CD4-positive, alpha-beta memory T cell (primary cell): ENCODE results near the gene MSH2. TPM values are rescaled to one million over a fixed set of nuclear protein-coding genes. Genes with fewer than 3 reads are reported as not detected.
"Not testable (repeated sequence)": the region's sequence is repeated elsewhere in the genome, so short reads cannot be mapped to it uniquely, and the experiment has no call there.

Source experiments
- CTCF ChIA-PET: fragments of 350-600 bp; sonication (Branson Sonifier 250); formaldehyde crosslinking; loops from one replicate; lab custom pipeline; 2021; ENCODE audit warnings: inconsistent platforms; ENCODE audit not compliant: partially characterized antibody; lab: Charles Lee
- POLR2A ChIA-PET: fragments of 350-600 bp; sonication (Branson Sonifier 250); formaldehyde crosslinking; loops from one replicate; lab custom pipeline; 2021; ENCODE audit not compliant: partially characterized antibody; lab: Charles Lee
- DNase-seq, 5 donors: peaks; one replicate each; pipeline versions ENCODE4 v3.0.0 to v3.0.0-alpha.2; 2020 to 2022; ENCODE audit warnings: mixed read lengths in 1 of 5
- H3K27ac ChIP-seq: one replicate; pipeline ENCODE4 v1.7.0; 2013; ENCODE audit warnings: low read depth, low read length
- H3K27me3 ChIP-seq: 2 replicates; pipeline ENCODE4 v1.7.0; 2013; ENCODE audit warnings: mild to moderate bottlenecking, low read length, moderate library complexity; ENCODE audit not compliant: insufficient read depth
- H3K36me3 ChIP-seq: 2 replicates; pipeline ENCODE4 v1.7.0; 2013; ENCODE audit warnings: mild to moderate bottlenecking, low read length, moderate library complexity; ENCODE audit not compliant: insufficient read depth
- H3K4me1 ChIP-seq: 2 replicates; pipeline ENCODE4 v1.7.0; 2013; ENCODE audit warnings: mild to moderate bottlenecking, low read length, moderate library complexity; ENCODE audit not compliant: insufficient read depth
- H3K4me3 ChIP-seq, 2 donors: one replicate each; pipeline ENCODE4 v1.7.0; 2013; ENCODE audit warnings: low read length in 2 of 2, mild to moderate bottlenecking in 1 of 2
- H3K9me3 ChIP-seq, 2 donors: one replicate each; pipeline ENCODE4 v1.7.0; 2013; ENCODE audit warnings: low read length in 2 of 2, control low read depth in 1 of 2; ENCODE audit not compliant: control insufficient read depth in 1 of 2
- H3K27ac Mint-ChIP-seq, 7 donors: one replicate each; pipeline ENCODE4 v1.8.0; 2020 to 2021; ENCODE audit warnings: mixed read lengths in 7 of 7, mild to moderate bottlenecking in 6 of 7, inconsistent platforms in 3 of 7, moderate library complexity in 3 of 7
- H3K27me3 Mint-ChIP-seq, 2 donors: one replicate each; pipeline ENCODE4 v1.8.0; 2020 to 2021; ENCODE audit warnings: mixed read lengths in 2 of 2
- H3K36me3 Mint-ChIP-seq, 2 donors: one replicate each; pipeline ENCODE4 v1.8.0; 2020 to 2021; ENCODE audit warnings: mixed read lengths in 2 of 2, inconsistent platforms in 1 of 2, mild to moderate bottlenecking in 1 of 2
- H3K4me1 Mint-ChIP-seq, 4 donors: one replicate each; pipeline ENCODE4 v1.8.0; 2020 to 2021; ENCODE audit warnings: mixed read lengths in 4 of 4, mild to moderate bottlenecking in 1 of 4
- H3K4me3 Mint-ChIP-seq, 8 donors: one replicate each; pipeline ENCODE4 v1.8.0; 2020 to 2021; ENCODE audit warnings: mixed read lengths in 8 of 8, mild to moderate bottlenecking in 7 of 8, moderate library complexity in 6 of 8, inconsistent platforms in 3 of 8
- H3K9me3 Mint-ChIP-seq, 8 donors: one replicate each; pipeline ENCODE4 v1.8.0; 2020 to 2021; ENCODE audit warnings: mixed read lengths in 8 of 8, mild to moderate bottlenecking in 5 of 8, inconsistent platforms in 3 of 8, moderate library complexity in 1 of 8
- intact Hi-C: fragments of 100-400 bp; cut with micrococcal nuclease; formaldehyde crosslinking; loops from one replicate; pipeline ENCODE4 v1.15.1; 2023
- polyA plus RNA-seq, 2 donors: library from polyadenylated mRNA; unstranded; fragments of 300-500 nt; fragmentation: Illumina TruSeq; gene quantifications; one replicate each; pipeline ENCODE4 v1.2.3, GENCODE V29; 2021
- total RNA-seq, 2 experiments: library from RNA; stranded (reverse); gene quantifications; one replicate each; pipeline ENCODE4 v1.2.3, GENCODE V29; 2021

The MSH2 gene
- total and polyA plus RNA-seq, 4 experiments from 2014 or later: 26.1 to 30.5 (median 26.3) TPM

DNA sequence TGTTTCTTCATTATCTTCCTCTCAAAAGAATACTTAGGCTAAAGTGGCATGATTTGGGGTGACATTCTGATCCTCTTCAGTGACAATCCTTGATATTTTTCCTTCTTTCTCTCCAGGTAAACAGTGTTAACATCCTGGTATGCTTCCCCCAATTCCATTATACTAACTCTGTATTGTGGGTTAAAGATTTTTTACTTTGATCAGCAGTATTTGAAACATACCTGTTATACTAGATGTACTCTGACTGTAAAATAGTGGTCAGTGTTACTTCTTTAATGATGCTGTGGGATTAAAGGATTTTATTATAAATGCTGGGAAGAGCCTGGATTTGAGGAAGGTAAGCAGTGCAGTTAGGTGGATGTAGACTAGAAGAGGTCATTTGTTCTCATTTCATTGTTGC lies 48.8 kb downstream of the MSH2 start:
- Mint-ChIP-seq H3K27ac (no peak overlapping the region), H3K4me3 (no peak overlapping the region), H3K27me3 (no peaks in the 10 kb centered on the region), H3K4me1 (peaks cover 0 to 4% (median under 1%) of the 10 kb centered on the region in 4 donors), H3K9me3 (no peaks in the 10 kb centered on the region), H3K36me3 (peaks cover 46 to 49% of the 10 kb centered on the region in 2 donors)
- POLR2A ChIA-PET: no interaction called here
- H3K4me3 ChIP-seq: no peak overlapping the region
- intact Hi-C loops: no loop called here
- no peaks in the 10 kb centered on the region for H3K9me3 ChIP-seq
- no peak for DNase-seq
- H3K4me1 ChIP-seq: no peaks in the 10 kb centered on the region
- H3K27ac ChIP-seq: no peak overlapping the region
- H3K27me3 ChIP-seq: no peaks in the 10 kb centered on the region
- no peaks in the 10 kb centered on the region for H3K36me3 ChIP-seq
- CTCF ChIA-PET: no interaction called here

DNA sequence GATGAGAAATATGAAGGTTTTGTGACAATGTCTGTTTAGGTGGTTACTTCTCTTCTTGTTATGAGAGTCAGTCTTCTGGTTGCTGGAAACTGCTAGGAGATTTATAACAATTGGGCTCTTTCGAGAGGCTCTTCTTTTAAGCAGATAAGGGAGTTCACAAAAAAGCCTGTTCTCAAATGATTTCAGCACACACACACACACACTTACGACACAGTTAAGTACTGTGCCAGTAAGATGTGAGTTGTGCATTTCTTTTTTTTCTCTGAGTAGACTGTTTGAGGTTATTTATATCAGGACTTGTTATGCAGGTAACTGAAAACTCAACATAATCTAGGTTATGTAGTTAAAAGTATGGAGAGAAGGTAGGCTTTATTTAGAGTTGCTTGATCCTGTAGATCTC lies 49.8 kb downstream of the MSH2 start:
- Mint-ChIP-seq H3K27ac (no peak overlapping the region), H3K4me3 (no peak overlapping the region), H3K4me1 (peaks cover 1 to 6% (median 4%) of the 10 kb centered on the region in 4 donors), H3K36me3 (peaks cover 50 to 54% of the 10 kb centered on the region in 2 donors), H3K9me3 (no peaks in the 10 kb centered on the region), H3K27me3 (no peaks in the 10 kb centered on the region)
- no peaks in the 10 kb centered on the region for H3K4me1 ChIP-seq
- no peaks in the 10 kb centered on the region for H3K9me3 ChIP-seq
- ChIA-PET POLR2A (no interaction called here), CTCF (no interaction called here)
- no peaks in the 10 kb centered on the region for H3K36me3 ChIP-seq
- H3K27me3 ChIP-seq: no peaks in the 10 kb centered on the region
- no peak for DNase-seq
- intact Hi-C loops: no loop called here
- H3K27ac ChIP-seq: no peak overlapping the region
- H3K4me3 ChIP-seq: no peak overlapping the region

DNA sequence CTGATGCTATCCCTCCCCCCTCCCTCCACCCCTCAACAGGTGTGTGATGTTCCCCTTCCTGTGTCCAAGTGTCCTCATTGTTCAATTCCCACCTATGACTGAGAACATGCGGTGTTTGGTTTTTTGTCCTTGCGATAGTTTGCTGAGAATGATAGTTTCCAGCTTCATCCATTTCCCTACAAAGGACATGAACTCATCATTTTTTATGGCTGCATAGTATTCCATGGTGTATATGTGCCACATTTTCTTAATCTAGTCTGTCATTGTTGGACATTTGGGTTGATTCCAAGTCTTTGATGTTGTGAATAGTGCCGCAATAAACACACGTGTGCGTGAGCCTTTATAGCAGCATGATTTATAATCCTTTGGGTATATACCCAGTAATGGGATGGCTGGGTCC lies 51.9 kb downstream of the MSH2 start:
- H3K9me3 ChIP-seq, H3K9me3 Mint-ChIP-seq, H3K27ac Mint-ChIP-seq, CTCF ChIA-PET, H3K36me3 ChIP-seq, H3K27ac ChIP-seq, DNase-seq, intact Hi-C loops, POLR2A ChIA-PET, H3K4me3 ChIP-seq, H3K4me1 ChIP-seq, H3K4me3 Mint-ChIP-seq, H3K27me3 Mint-ChIP-seq, H3K27me3 ChIP-seq: not testable (repeated sequence)
- Mint-ChIP-seq H3K4me1 (peaks cover 9 to 15% (median 11%) of the 10 kb centered on the region in 4 donors), H3K36me3 (peaks cover 43 to 47% of the 10 kb centered on the region in 2 donors)

DNA sequence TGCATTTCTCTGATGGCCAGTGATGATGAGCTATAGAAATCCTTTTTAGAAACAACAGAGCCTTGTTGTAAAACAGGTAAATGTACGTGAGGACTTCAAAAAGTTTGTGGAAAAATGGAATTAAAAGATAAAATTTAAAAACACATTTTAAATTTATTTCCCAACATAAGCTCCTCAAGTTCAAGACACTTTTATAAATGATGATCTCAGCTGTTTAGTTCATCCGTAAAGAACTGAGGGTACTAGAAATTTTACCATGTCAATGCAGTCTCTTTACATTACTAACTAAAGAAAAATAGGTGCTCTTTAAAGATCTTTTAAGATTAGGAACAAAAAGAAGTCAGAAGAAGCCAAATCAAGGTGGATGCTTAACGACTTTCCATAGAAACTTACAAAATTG lies 52.5 kb downstream of the MSH2 start:
- Histone ChIP-seq H3K4me1 (no peaks in the 10 kb centered on the region), H3K36me3 (no peaks in the 10 kb centered on the region), H3K4me3 (no peak overlapping the region), H3K27ac (no peak overlapping the region), H3K9me3 (no peaks in the 10 kb centered on the region), H3K27me3 (no peaks in the 10 kb centered on the region)
- intact Hi-C loops: no loop called here
- Mint-ChIP-seq H3K27ac (no peak overlapping the region), H3K4me1 (peaks cover 9 to 15% (median 11%) of the 10 kb centered on the region in 4 donors), H3K4me3 (no peak overlapping the region), H3K36me3 (peaks cover 45 to 50% of the 10 kb centered on the region in 2 donors), H3K9me3 (no peaks in the 10 kb centered on the region), H3K27me3 (no peaks in the 10 kb centered on the region)
- ChIA-PET POLR2A (no interaction called here), CTCF (no interaction called here)
- DNase-seq: no peak

DNA sequence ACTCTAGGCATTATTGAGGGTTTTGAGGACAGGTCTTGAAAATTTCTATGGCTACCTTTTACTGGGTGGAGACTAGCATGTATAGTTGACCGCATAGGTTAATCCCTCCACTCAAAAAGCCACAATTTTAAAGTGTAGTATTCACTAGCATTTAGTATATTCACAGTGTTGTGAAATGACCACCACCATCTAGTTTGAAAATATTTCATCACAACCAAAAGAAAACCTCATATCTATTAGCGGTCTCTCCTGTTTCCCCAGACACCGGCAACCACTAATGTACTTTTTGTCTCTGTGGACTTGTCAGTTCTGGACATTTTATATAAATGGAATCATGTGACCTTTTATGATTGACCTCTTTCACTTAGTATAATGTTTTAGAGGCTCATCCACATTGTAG lies 53.9 kb downstream of the MSH2 start:
- POLR2A ChIA-PET: no interaction called here
- DNase-seq: no peak
- Mint-ChIP-seq H3K36me3 (peaks cover 35 to 39% of the 10 kb centered on the region in 2 donors), H3K4me1 (peaks cover 9 to 15% (median 10%) of the 10 kb centered on the region in 4 donors), H3K27me3 (no peaks in the 10 kb centered on the region), H3K9me3 (no peaks in the 10 kb centered on the region), H3K4me3 (no peak overlapping the region), H3K27ac (no peak overlapping the region)
- Histone ChIP-seq H3K4me3 (no peak overlapping the region), H3K9me3 (no peaks in the 10 kb centered on the region), H3K4me1 (no peaks in the 10 kb centered on the region), H3K27ac (no peak overlapping the region), H3K27me3 (no peaks in the 10 kb centered on the region), H3K36me3 (no peaks in the 10 kb centered on the region)
- intact Hi-C loops: no loop called here
- CTCF ChIA-PET: no interaction called here

DNA sequence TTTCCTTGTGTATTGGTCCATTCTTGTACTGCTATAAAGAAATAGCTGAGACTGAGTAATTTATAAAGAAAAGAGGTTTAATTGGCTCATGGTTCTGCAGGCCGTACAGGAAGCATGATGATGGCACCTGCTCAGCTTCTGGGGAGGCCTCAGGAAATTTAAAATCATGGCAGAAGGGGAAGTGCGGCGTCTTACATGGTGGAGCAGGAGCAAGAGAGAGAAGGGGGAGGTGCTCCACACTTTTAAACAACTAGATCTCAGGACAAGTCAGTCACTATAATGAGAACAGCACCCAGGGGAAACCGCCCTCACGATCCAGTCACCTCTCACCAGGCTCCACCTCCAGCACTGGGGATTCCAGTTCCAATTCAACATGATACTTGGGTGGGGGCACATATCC lies 54.3 kb downstream of the MSH2 start:
- Histone ChIP-seq H3K4me1 (no peaks in the 10 kb centered on the region), H3K27me3 (no peaks in the 10 kb centered on the region), H3K36me3 (no peaks in the 10 kb centered on the region), H3K27ac (no peak overlapping the region), H3K9me3 (no peaks in the 10 kb centered on the region), H3K4me3 (no peak overlapping the region)
- POLR2A ChIA-PET: no interaction called here
- Mint-ChIP-seq H3K9me3 (no peaks in the 10 kb centered on the region), H3K4me3 (no peak overlapping the region), H3K27ac (no peak overlapping the region), H3K4me1 (peaks cover 8 to 15% (median 10%) of the 10 kb centered on the region in 4 donors), H3K27me3 (no peaks in the 10 kb centered on the region), H3K36me3 (peaks cover 35 to 40% of the 10 kb centered on the region in 2 donors)
- CTCF ChIA-PET: interaction anchor here (1.0 kb wide), 1 partner anchor 13 kb away, joined by 3 read pairs; no protein-coding TSS in a partner anchor
- intact Hi-C loops: no loop called here
- no peak for DNase-seq

DNA sequence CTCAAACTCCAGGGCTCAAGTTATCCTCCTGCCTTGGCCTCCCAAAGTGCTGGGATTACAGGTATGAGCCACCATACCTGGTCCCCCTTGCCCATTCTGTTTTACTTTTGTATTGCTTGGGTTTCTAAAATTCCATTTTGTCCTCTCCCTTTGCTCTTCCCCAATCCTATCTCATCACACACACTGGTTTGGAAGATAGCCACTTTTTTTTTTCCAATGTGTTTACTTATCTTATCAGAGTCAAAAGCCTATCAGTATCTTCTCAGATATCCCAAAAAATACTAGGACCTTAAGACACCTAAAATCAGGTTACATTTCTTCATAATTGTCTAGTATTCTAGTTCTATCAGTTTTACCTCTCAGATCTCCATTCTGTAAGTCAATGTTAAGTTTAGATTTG lies 56.1 kb downstream of the MSH2 start:
- Mint-ChIP-seq H3K27me3 (no peaks in the 10 kb centered on the region), H3K36me3 (peaks cover 38 to 51% of the 10 kb centered on the region in 2 donors), H3K9me3 (no peaks in the 10 kb centered on the region), H3K4me3 (no peak overlapping the region), H3K4me1 (peaks cover 8 to 15% (median 10%) of the 10 kb centered on the region in 4 donors), H3K27ac (peak overlapping the region in 2 of 7 donors; percentile 8 to 52)
- Histone ChIP-seq H3K27me3 (no peaks in the 10 kb centered on the region), H3K4me1 (no peaks in the 10 kb centered on the region), H3K4me3 (no peak overlapping the region), H3K36me3 (no peaks in the 10 kb centered on the region), H3K9me3 (no peaks in the 10 kb centered on the region), H3K27ac (no peak overlapping the region)
- intact Hi-C loops: no loop called here
- CTCF ChIA-PET: no interaction called here
- no peak for DNase-seq
- POLR2A ChIA-PET: no interaction called here

DNA sequence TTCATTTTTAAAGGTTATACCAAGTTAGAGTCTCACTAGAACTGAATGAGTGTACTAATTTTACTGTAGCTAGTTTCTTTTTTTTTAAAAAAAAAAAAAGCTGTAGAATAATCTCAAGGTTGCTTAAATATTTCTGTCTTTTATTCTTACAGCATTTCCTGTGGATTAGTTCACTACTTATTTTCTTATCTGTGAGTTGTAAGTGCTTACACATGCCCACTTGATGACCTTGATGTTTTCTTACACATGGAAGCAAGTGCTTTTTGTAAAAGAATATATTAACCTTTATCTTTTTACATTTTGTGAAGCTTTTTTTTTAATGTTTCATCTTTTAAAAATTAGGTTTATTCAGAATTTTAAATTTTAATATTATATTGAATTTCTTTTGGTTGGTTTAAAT lies 57.8 kb downstream of the MSH2 start:
- Histone ChIP-seq H3K9me3 (no peaks in the 10 kb centered on the region), H3K27me3 (no peaks in the 10 kb centered on the region), H3K27ac (no peak overlapping the region), H3K4me3 (no peak overlapping the region), H3K36me3 (no peaks in the 10 kb centered on the region), H3K4me1 (no peaks in the 10 kb centered on the region)
- ChIA-PET CTCF (interaction anchor here (0.7 to 1.1 kb wide), 3 partner anchors 23 to 71 kb away, joined by 3 to 4 read pairs (median 3); no protein-coding TSS in a partner anchor), POLR2A (no interaction called here)
- no peaks in the 10 kb centered on the region for H3K9me3 Mint-ChIP-seq
- intact Hi-C loops: no loop called here
- DNase-seq: no peak
- peaks cover 8 to 15% (median 10%) of the 10 kb centered on the region in 4 donors for H3K4me1 Mint-ChIP-seq
- H3K27me3 Mint-ChIP-seq: no peaks in the 10 kb centered on the region
- H3K27ac Mint-ChIP-seq: no peak overlapping the region
- H3K36me3 Mint-ChIP-seq: peaks cover 46 to 60% of the 10 kb centered on the region in 2 donors
- H3K4me3 Mint-ChIP-seq: no peak overlapping the region
